ENCODE measurements around the gene NELFE.

Gene NELFE

DNA sequence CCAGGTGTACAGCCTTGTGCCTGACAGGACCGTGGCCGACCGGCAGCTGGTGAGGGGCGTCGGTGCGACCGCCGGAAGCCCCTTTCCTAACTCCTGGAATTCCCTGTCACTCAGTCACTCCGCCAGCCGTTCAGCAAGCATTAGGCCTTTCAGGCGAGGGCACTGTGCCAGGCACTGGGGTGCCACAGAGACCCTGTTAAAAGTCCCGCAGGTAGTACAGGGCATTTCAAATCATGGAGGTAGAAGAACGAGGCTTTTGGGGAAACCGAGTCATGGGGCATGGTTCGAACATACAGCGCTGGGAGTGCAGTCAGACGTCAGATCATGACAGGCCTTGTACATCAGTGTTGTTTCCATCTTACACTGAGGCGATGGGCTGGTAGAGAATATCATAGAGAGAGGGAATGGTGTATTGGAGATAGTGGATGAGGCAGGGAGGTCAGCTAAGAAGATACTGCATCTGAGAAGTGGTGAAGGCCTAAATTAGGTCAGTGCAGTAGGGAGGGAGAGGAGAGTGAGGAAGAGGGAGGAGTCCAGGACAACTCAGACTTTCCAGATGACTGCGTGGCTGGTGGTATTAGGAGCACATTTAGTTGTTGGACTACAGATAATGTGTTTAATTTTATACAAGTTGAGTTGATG lies 14.1 kb upstream of the NELFE start:
- peak; percentile 39 for DNase-seq

GRCh38 chr6:31971993-31972708 lies 13.4 kb upstream of the NELFE start, which contains the start of gene DXO:
Gene DXO (minus strand): TSS chr6:31972138. CDS start chr6:31971675, 463 bp downstream.
- DNase-seq = peak; percentile 99

- no peak for DNase-seq
Measured at GRCh38 chr6:31971279-31971992, 12.7 kb upstream of the NELFE start.

DNA sequence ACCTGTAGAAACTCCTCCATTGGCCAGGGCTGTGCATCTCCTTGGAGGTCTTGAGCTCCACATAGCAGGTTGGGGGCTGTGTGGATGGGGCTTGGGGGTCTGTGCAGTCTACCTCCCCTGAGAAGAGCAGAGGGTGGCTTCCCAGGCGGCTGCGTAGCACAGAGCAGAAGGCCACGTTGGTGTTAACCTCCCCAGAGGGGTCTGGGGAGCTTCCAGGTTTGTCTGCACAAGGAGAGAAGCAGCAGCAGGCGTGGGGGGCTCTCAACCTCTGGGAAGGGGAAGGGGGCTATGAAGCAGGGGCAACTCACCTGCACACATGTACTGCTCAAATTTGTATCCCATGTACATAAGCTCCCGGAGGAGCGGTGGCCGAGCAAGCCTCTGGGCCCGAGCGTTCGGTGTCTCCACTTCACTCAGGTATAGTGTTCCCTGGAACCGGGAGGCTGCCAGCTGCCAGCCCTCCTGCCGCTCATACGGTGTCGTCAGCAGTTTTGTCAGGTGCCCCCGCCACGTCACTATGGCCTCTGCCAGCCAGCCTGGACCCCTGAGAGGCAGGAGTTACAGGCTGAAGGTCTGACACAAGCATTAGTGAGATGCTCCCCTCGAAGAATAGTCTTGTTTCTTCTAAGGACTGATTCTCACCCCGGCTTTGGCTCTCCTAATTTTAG lies 12.0 kb upstream of the NELFE start:
- no peak for DNase-seq

GRCh38 chr6:31969712-31970603 lies 11.2 kb upstream of the NELFE start:
- no peak for DNase-seq

DNA sequence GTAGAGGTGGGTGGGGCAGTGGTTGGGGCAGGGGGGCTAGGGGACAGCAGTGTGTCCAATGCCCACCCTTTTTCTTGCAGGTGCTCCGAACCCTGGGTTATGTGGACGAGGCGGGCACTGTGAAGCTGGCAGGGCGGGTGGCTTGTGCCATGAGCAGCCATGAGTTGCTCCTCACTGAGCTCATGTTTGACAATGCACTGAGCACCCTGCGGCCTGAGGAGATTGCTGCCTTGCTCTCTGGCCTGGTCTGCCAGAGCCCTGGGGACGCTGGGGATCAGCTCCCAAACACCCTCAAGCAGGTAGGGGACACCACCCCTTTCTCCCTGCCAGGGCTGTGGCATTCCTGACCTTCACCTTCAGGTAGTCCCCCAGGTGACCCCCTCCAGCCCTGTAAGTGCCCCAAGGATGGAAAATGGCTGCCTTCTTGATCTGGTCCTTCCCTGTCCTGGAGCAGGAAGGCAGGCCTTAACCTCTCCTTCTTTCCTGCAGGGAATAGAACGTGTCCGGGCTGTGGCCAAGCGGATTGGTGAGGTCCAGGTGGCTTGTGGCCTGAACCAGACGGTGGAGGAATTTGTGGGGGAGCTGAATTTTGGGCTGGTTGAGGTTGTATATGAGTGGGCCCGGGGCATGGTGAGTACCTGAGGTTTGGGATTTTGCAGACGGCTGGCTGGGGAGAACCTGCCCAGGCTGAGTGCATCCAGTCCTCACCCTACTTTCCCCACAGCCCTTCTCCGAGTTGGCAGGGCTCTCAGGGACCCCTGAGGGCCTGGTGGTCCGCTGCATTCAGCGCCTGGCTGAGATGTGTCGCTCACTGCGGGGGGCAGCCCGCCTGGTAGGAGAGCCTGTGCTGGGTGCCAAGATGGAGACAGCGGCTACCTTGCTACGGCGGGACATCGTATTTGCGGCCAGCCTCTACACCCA lies 10.3 kb upstream of the NELFE start:
- DNase-seq = no peak

DNA sequence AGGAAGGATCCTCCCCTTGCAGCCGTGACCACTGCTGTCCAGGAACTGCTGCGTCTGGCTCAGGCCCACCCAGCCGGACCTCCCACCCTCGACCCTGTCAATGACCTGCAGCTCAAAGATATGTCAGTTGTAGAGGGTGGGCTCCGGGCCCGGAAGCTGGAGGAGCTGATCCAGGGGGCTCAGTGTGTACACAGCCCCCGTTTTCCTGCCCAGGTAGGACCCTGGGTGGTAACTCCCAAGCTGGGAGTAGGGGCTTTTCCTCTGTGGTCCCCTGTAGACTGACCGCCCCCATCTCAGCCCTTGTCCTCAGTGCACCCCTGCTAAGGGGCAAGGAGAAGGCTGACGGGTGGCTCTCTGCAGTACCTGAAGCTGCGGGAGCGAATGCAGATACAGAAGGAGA lies 9.6 kb upstream of the NELFE start:
- DNase-seq = no peak

DNA sequence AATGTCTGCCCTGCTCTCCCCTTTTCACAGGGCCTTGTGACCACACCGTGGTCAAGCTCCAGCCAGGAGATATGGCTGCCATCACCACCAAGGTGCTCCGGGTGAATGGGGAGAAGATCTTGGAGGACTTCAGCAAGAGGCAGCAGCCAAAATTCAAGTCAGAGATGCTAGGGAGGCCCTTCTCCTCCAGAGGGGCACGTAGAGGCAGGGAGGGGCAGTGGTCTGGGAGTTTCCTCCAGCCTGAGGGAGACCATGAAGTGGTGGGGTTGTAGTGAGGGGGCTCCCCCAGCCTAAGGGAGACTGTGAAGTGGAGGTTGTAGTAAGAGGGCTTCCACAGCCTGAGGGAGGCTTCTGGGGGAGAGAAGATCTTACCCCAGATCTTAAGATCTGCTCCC lies 9.2 kb upstream of the NELFE start:
- DNase-seq = no peak

- no peak for DNase-seq
Measured at GRCh38 chr6:31966997-31967925, 8.5 kb upstream of the NELFE start.

- DNase-seq = no peak
Measured at GRCh38 chr6:31966506-31966905, 7.7 kb upstream of the NELFE start.

GRCh38 chr6:31965700-31966099 lies 6.9 kb upstream of the NELFE start:
- no peak for DNase-seq

- DNase-seq = no peak
Measured at GRCh38 chr6:31963921-31964320, 5.2 kb upstream of the NELFE start.

DNA sequence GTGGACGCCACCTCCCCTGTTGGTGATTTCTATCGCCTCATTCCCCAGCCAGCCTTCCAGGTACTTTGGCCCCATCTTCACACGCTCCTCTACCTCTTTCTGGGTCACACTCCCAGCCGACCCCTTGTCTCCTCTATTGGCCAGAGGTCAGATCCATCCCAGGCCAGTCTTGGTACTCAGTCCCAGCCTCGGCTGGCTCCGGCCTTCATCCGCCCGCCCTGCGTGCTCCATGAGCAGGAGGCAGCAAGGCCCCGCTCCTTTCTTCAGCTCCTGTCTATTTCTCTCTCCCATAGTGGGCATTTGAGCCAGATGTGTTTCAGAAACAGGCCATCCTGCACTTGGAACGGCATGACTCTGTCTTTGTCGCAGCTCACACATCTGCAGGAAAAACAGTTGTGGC lies 2.8 kb upstream of the NELFE start:
- no peak for DNase-seq

DNA sequence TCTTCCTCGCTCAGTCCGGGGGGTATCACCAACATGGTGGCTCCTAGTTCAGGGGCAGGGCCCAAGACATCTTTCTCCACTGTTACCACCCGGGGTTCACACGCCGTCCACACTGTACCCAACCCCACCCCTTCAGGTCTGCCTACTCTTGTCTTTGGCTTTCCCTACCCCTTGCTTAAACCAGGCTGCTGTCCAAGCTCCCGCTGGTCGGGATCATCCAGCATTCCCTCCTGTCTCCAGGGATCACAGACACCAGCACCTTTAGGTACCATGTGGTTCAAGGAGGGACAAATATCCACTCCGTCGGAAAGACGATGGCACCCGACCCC lies 395 bp downstream of the NELFE start:
- DNase-seq = no peak

DNA sequence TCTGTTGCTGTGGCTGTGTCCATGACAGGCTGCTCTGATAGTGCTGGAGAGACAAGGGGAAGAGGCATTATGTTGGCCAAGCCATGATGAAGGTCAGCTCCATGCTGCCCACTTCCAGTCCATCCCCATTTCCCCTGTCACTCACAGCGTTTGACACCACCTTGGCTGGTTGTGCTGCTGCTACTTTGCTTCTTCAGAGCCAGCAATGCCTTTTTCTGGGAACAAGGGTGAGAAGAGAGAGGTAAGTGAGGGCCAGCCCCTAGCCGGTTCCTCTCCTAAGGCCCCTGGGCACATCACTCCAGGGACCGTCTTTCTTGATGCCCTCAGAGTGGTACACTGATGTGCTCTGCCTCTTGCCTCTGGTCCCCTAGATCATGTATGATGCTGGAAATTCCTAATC lies 2.0 kb downstream of the NELFE start:
- DNase-seq = no peak

- DNase-seq = no peak
Measured at GRCh38 chr6:31954511-31954910, 4.3 kb downstream of the NELFE start.

DNA sequence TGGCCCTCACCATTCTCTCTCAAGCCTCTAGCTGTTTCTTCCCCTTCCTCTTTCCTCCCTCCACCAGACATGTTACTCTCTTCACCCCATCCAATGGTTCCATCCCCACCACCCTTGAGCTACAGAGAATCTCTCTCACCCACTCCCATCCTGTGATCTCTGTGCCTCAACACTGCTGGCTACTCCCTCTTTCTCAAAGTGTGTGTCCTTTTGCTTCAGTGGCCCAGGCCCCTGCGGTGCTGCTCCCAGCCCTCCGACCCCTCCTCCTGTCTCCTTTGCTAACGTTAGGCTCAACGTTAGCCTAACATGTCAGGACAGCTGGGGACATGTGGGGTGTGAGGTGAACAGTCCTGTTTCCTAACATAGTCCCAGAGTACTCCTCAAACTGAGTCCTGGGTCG lies 5.9 kb downstream of the NELFE start:
- no peak for DNase-seq

GRCh38 chr6:31952140-31952805 lies 6.5 kb downstream of the NELFE start:
- peak; percentile 65 for DNase-seq

GRCh38 chr6:31949926-31950548 lies 8.7 kb downstream of the NELFE start:
- DNase-seq = no peak

Measured in fibroblast of skin of scalp (primary cell).